ENCODE results near the gene MAP2K5. TPM values are rescaled to one million over a fixed set of nuclear protein-coding genes. Genes with fewer than 3 reads are reported as not detected.

The MAP2K5 gene
- total RNA-seq, 2 experiments from 2014 or later = 22.2 to 27.9 TPM

DNA sequence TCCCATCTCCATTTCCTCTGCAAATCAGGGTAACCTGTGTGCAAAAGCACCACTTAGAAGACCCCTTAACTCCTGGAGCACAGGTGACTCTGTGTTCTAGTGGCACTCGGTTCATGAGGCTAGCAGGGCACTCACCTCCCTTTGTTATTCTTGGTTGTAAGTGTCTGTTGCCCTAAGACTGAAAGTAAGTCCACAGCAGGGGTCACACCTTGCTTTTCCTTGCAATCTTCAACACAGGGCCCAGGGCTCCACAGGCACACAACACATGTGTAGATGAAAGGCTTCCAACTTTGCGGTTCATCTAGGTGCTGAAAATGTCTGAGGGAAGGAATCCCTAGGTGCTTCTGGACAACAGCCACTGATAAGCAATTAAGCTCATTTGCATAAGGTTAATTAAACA lies 294.5 kb downstream of the MAP2K5 start:
- Histone ChIP-seq H3K27me3 (ENCODE audit: control insufficient read depth in 1 of 2, insufficient read depth in 2 of 2, low read length in 2 of 2) (peaks cover 41 to 44% of the 10 kb centered on the region in 2 experiments), H3K9me3 (ENCODE audit: control insufficient read depth in 1 of 2, insufficient read depth in 1 of 2, low read length in 2 of 2) (peaks cover 0 to 28% of the 10 kb centered on the region in 2 experiments), H3K4me3 (ENCODE audit: low read length) (no peak overlapping the region), H3K36me3 (ENCODE audit: insufficient read depth, low read length) (no peaks in the 10 kb centered on the region), H3K4me1 (ENCODE audit: insufficient read depth, low read length) (peaks cover 70% of the 10 kb centered on the region), H3K27ac (ENCODE audit: low read depth in 1 of 2, low read length in 2 of 2) (no peak overlapping the region)
- peaks cover 53% of the 10 kb centered on the region for H3K27me3 Mint-ChIP-seq
- no peaks in the 10 kb centered on the region for H3K9me3 Mint-ChIP-seq
- intact Hi-C loops (cut with DNase I, micrococcal nuclease) = loop anchor here (1.0 to 10.0 kb wide), 9 partner anchors 54 to 890 kb away; partner anchors contain the start of gene MAP2K5 (in 2 of the 2)
- H3K4me3 Mint-ChIP-seq = no peak overlapping the region
- DNase-seq = no peak
- peaks cover 78% of the 10 kb centered on the region for H3K4me1 Mint-ChIP-seq (ENCODE audit: low read depth)
- ATAC-seq (ENCODE audit: poor library complexity) = no peak
- ChIA-PET CTCF (interaction anchor here (0.7 kb wide), 1 partner anchor 380 kb away, joined by 4 read pairs; no protein-coding TSS in a partner anchor), POLR2A (interaction anchor here (0.6 kb wide), 1 partner anchor 295 kb away, joined by 3 read pairs; the partner anchor contains the start of gene MAP2K5)
- peaks cover 11% of the 10 kb centered on the region for H3K36me3 Mint-ChIP-seq (ENCODE audit: low read depth)
- TF ChIP-seq, protein P1, sequence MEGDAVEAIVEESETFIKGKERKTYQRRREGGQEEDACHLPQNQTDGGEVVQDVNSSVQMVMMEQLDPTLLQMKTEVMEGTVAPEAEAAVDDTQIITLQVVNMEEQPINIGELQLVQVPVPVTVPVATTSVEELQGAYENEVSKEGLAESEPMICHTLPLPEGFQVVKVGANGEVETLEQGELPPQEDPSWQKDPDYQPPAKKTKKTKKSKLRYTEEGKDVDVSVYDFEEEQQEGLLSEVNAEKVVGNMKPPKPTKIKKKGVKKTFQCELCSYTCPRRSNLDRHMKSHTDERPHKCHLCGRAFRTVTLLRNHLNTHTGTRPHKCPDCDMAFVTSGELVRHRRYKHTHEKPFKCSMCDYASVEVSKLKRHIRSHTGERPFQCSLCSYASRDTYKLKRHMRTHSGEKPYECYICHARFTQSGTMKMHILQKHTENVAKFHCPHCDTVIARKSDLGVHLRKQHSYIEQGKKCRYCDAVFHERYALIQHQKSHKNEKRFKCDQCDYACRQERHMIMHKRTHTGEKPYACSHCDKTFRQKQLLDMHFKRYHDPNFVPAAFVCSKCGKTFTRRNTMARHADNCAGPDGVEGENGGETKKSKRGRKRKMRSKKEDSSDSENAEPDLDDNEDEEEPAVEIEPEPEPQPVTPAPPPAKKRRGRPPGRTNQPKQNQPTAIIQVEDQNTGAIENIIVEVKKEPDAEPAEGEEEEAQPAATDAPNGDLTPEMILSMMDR (IDR thresholded peaks at IDR 0.05) = no peak
- H3K27ac Mint-ChIP-seq = no peak overlapping the region

DNA sequence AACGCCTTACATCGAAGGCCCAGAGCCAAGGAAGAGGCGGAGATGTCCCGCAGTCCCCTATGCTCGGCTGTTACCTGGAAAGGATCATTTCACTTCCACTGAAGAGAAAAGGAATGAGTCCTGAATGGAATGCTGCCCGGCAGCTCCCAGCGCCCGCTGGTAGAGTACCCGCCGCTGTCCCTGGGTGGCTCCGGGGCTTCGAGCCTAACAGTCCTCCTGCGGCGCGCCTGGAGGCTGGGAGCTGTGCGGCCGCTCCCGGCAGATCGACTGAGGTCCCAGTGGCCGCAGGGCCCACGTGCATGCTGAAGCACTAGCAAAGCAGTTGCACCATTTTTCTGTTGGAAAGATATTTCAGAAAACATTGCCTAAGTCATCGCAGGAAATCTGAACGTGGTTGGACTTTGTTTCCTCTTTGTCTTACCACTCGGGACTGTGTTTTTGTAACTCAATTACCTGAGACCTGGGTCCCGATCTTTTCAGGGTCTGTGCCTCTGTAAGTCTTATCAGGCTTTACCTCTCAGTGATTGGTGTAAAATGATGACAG lies 296.4 kb downstream of the MAP2K5 start:
- Histone ChIP-seq H3K4me3 (ENCODE audit: low read length) (peak overlapping the region; percentile 85), H3K27ac (ENCODE audit: low read depth in 1 of 2, low read length in 2 of 2) (peak overlapping the region; percentile 73 to 83), H3K9me3 (ENCODE audit: control insufficient read depth in 1 of 2, insufficient read depth in 1 of 2, low read length in 2 of 2) (peaks cover 0 to 18% of the 10 kb centered on the region in 2 experiments), H3K36me3 (ENCODE audit: insufficient read depth, low read length) (no peaks in the 10 kb centered on the region), H3K4me1 (ENCODE audit: insufficient read depth, low read length) (peaks cover 55% of the 10 kb centered on the region), H3K27me3 (ENCODE audit: control insufficient read depth in 1 of 2, insufficient read depth in 2 of 2, low read length in 2 of 2) (peaks cover 22 to 25% of the 10 kb centered on the region in 2 experiments)
- H3K27me3 Mint-ChIP-seq = peaks cover 34% of the 10 kb centered on the region
- peak overlapping the region; percentile 97 for H3K4me3 Mint-ChIP-seq
- intact Hi-C loops (cut with DNase I, micrococcal nuclease) = loop anchor here (1.0 to 10.0 kb wide), 8 partner anchors 56 to 892 kb away; partner anchors contain the start of genes C15orf61 (in 2 of the 2) and MAP2K5 (in 2 of the 2)
- POLR2A ChIA-PET = interaction anchor here (1.1 to 2.1 kb wide), 3 partner anchors 55 to 318 kb away, joined by 7 to 8 read pairs (median 8); partner anchors contain the start of genes C15orf61 and MAP2K5
- CTCF ChIA-PET = interaction anchor here (1.4 kb wide), 1 partner anchor 382 kb away, joined by 5 read pairs; no protein-coding TSS in a partner anchor
- DNase-seq (peak in 2 of 14 experiments; percentile 21 to 45), ATAC-seq (ENCODE audit: poor library complexity) (no peak)
- TF ChIP-seq, protein P1 (IDR thresholded peaks at IDR 0.05) = no peak
- peaks cover 66% of the 10 kb centered on the region for H3K4me1 Mint-ChIP-seq (ENCODE audit: low read depth)
- H3K36me3 Mint-ChIP-seq (ENCODE audit: low read depth) = peaks cover 11% of the 10 kb centered on the region
- peak overlapping the region; percentile 99 for H3K27ac Mint-ChIP-seq
- H3K9me3 Mint-ChIP-seq = no peaks in the 10 kb centered on the region

DNA sequence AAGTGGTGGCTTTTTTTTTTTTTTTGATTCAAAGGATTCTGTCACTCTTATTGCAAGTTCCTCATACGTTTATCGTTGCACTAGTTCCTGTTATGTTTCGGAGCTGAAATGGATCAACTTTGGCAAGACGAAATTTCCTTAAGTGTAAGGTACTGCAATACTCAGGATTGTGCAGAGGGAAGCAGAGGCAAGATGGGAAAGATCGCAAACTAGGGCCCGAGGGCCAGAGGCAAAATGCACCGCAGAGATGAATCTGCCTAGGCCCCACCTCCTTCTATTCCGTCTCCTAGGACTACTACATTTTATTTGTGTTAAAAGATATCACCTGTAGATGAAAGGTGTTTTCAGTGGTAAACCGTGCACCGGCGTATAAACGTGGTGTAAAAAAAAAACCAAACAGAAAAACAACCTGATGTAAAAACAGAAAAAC lies 297.0 kb downstream of the MAP2K5 start:
- Mint-ChIP-seq H3K27me3 (peaks cover 27% of the 10 kb centered on the region), H3K27ac (peak overlapping the region; percentile 99), H3K4me1 (ENCODE audit: low read depth) (peaks cover 60% of the 10 kb centered on the region), H3K9me3 (no peaks in the 10 kb centered on the region), H3K36me3 (ENCODE audit: low read depth) (peaks cover 11% of the 10 kb centered on the region), H3K4me3 (peak overlapping the region; percentile 97)
- H3K27me3 ChIP-seq (ENCODE audit: control insufficient read depth in 1 of 2, insufficient read depth in 2 of 2, low read length in 2 of 2) = peaks cover 16 to 19% of the 10 kb centered on the region in 2 experiments
- CTCF ChIA-PET = interaction anchor here (1.4 kb wide), 1 partner anchor 382 kb away, joined by 5 read pairs; no protein-coding TSS in a partner anchor
- peak; percentile 58 for ATAC-seq (ENCODE audit: poor library complexity)
- peak overlapping the region; percentile 85 for H3K4me3 ChIP-seq (ENCODE audit: low read length)
- peak overlapping the region; percentile 73 to 83 for H3K27ac ChIP-seq (ENCODE audit: low read depth in 1 of 2, low read length in 2 of 2)
- H3K4me1 ChIP-seq (ENCODE audit: insufficient read depth, low read length) = peaks cover 48% of the 10 kb centered on the region
- DNase-seq = peak in 5 of 14 experiments; percentile 31 to 79 (median 48)
- POLR2A ChIA-PET = interaction anchor here (1.1 to 2.1 kb wide), 3 partner anchors 56 to 318 kb away, joined by 7 to 8 read pairs (median 8); partner anchors contain the start of genes C15orf61 and MAP2K5
- intact Hi-C loops (cut with DNase I, micrococcal nuclease) = loop anchor here (1.0 to 10.0 kb wide), 7 partner anchors 295 to 892 kb away; partner anchors contain the start of genes C15orf61 (in 2 of the 2) and MAP2K5 (in 2 of the 2)
- TF ChIP-seq, protein P1 (IDR thresholded peaks at IDR 0.05) = no peak
- H3K36me3 ChIP-seq (ENCODE audit: insufficient read depth, low read length) = no peaks in the 10 kb centered on the region
- H3K9me3 ChIP-seq (ENCODE audit: control insufficient read depth in 1 of 2, insufficient read depth in 1 of 2, low read length in 2 of 2) = peaks cover 0 to 15% of the 10 kb centered on the region in 2 experiments

Measured in CD4-positive, alpha-beta T cell (primary cell).